ENCODE data around the gene CRLF2. TPM values are rescaled to one million over a fixed set of nuclear protein-coding genes. Genes with fewer than 3 reads are reported as not detected.

Gene CRLF2
- total RNA-seq, 2 donors from 2014 or later = not detected

DNA sequence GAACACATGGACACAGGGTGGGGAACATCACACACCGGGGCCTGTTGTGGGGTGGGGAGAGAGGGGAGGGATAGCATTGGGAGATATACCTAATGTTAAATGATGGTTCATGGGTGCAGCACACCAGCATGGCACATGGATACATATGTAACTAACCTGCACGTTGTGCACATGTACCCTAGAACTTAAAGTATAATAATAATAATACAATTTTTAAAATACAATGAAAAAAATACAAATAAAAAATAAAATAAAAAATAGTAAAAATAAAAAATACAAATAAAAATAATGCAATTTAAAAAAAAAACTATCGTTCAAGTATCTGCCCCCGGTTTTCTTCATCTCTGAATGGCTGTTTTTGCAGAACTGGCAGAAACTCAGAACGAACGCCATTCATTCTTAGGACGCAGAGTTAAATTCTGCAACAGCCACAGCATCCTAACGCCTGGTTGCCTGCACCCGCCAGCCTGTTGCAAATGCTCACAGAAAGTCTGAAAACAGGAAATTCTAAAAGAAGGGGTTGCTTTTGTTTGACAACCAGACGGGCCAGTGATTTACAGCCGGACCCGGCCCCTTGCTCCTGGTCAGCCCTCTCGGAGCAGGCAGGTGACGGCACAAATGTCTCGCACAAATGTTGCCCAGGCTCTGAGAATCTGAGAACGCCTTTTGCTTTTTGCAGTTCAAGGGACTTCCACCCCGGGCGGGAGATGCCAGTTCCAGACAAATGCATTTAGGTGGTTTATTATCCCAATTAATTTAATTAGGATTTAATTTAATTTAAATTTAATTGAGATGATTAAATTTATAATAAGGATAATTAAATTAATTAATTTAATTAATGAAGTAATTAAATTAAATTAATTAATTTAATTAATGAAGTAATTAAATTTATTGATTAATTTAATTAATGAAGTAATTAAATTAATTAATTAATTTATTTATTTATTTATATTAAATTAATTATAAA is 47.8 kb downstream of the CRLF2 start:
- no peak overlapping the region for H3K9ac ChIP-seq (ENCODE audit: extremely low read depth, low read length, poor library complexity, severe bottlenecking)
- DNase-seq = peak; percentile 58
- Mint-ChIP-seq H3K27me3 (ENCODE audit: insufficient read depth) (peaks cover 2% of the 10 kb centered on the region), H3K4me1 (peaks cover 8% of the 10 kb centered on the region), H3K9me3 (peaks cover 13% of the 10 kb centered on the region), H3K36me3 (ENCODE audit: low read depth) (peaks cover 2% of the 10 kb centered on the region), H3K27ac (no peak overlapping the region), H3K4me3 (no peak overlapping the region)
- TF ChIP-seq, protein P1, sequence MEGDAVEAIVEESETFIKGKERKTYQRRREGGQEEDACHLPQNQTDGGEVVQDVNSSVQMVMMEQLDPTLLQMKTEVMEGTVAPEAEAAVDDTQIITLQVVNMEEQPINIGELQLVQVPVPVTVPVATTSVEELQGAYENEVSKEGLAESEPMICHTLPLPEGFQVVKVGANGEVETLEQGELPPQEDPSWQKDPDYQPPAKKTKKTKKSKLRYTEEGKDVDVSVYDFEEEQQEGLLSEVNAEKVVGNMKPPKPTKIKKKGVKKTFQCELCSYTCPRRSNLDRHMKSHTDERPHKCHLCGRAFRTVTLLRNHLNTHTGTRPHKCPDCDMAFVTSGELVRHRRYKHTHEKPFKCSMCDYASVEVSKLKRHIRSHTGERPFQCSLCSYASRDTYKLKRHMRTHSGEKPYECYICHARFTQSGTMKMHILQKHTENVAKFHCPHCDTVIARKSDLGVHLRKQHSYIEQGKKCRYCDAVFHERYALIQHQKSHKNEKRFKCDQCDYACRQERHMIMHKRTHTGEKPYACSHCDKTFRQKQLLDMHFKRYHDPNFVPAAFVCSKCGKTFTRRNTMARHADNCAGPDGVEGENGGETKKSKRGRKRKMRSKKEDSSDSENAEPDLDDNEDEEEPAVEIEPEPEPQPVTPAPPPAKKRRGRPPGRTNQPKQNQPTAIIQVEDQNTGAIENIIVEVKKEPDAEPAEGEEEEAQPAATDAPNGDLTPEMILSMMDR (conservative IDR thresholded peaks at IDR 0.05) = no peak
- no peak overlapping the region for H3K4me3 ChIP-seq (ENCODE audit: low read length)
- H3K9me3 ChIP-seq (ENCODE audit: control insufficient read depth, low read length) = peaks cover 12% of the 10 kb centered on the region
- WGBS, 2 experiments (ENCODE audit: insufficient coverage in 1 of 2, insufficient read length in 1 of 2) = 78 to 89% methylated on average over 11 to 15 of the region's 18 CpGs
- peaks cover 3% of the 10 kb centered on the region for H3K27me3 ChIP-seq (ENCODE audit: control insufficient read depth, insufficient read depth, low read length, poor library complexity, severe bottlenecking)
- no peaks in the 10 kb centered on the region for H3K36me3 ChIP-seq (ENCODE audit: control insufficient read depth, insufficient read depth, low read length)
- H3K27ac ChIP-seq (ENCODE audit: low read depth, low read length) = no peak overlapping the region
- H3K4me1 ChIP-seq (ENCODE audit: control insufficient read depth, insufficient read depth, low read length) = no peaks in the 10 kb centered on the region

DNA sequence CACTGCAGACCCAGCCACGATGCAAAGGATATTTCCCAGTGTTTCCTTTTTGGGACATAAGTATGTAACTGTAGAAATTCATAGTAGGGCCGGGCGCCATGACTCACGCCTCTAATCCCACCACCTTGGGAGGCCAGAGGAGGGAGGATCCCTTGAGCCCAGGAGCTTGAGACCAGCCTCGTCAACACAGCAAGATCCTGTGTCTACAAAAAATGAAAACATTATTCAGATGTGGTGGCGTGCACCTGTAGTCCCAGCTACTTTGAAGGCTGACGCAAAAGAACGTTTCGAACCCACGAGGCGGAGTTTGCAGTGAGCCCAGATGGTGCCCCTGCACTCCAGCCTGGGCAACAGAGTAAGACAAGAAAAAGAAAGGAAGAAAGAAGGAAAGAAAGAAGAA is 49.2 kb downstream of the CRLF2 start:
- Histone ChIP-seq H3K36me3 (ENCODE audit: control insufficient read depth, insufficient read depth, low read length) (no peaks in the 10 kb centered on the region), H3K9ac (ENCODE audit: extremely low read depth, low read length, poor library complexity, severe bottlenecking) (no peak overlapping the region), H3K27me3 (ENCODE audit: control insufficient read depth, insufficient read depth, low read length, poor library complexity, severe bottlenecking) (peaks cover 7% of the 10 kb centered on the region), H3K27ac (ENCODE audit: low read depth, low read length) (no peak overlapping the region), H3K4me1 (ENCODE audit: control insufficient read depth, insufficient read depth, low read length) (no peaks in the 10 kb centered on the region), H3K4me3 (ENCODE audit: low read length) (no peak overlapping the region), H3K9me3 (ENCODE audit: control insufficient read depth, low read length) (peaks cover 15% of the 10 kb centered on the region)
- H3K27me3 Mint-ChIP-seq (ENCODE audit: insufficient read depth) = peaks cover 2% of the 10 kb centered on the region
- DNase-seq = peak; percentile 28
- no peaks in the 10 kb centered on the region for H3K36me3 Mint-ChIP-seq (ENCODE audit: low read depth)
- WGBS, 2 experiments (ENCODE audit: insufficient coverage in 1 of 2, insufficient read length in 1 of 2) = 80 to 87% methylated on average over 9 to 11 of the region's 11 CpGs
- peaks cover 8% of the 10 kb centered on the region for H3K4me1 Mint-ChIP-seq
- H3K9me3 Mint-ChIP-seq = peaks cover 15% of the 10 kb centered on the region
- H3K27ac Mint-ChIP-seq = no peak overlapping the region
- TF ChIP-seq, protein P1 (conservative IDR thresholded peaks at IDR 0.05) = no peak
- H3K4me3 Mint-ChIP-seq = no peak overlapping the region

- peak; percentile 26 for DNase-seq
Measured at GRCh38 chrX:1162119-1162916, 50.1 kb downstream of the CRLF2 start.

More at GRCh38 chrX:1162119-1162916, 50.1 kb downstream of the CRLF2 start:
- Histone ChIP-seq H3K9me3 (ENCODE audit: control insufficient read depth, low read length) (peaks cover 15% of the 10 kb centered on the region), H3K27me3 (ENCODE audit: control insufficient read depth, insufficient read depth, low read length, poor library complexity, severe bottlenecking) (peaks cover 7% of the 10 kb centered on the region), H3K36me3 (ENCODE audit: control insufficient read depth, insufficient read depth, low read length) (no peaks in the 10 kb centered on the region), H3K27ac (ENCODE audit: low read depth, low read length) (no peak overlapping the region), H3K9ac (ENCODE audit: extremely low read depth, low read length, poor library complexity, severe bottlenecking) (no peak overlapping the region), H3K4me1 (ENCODE audit: control insufficient read depth, insufficient read depth, low read length) (no peaks in the 10 kb centered on the region), H3K4me3 (ENCODE audit: low read length) (no peak overlapping the region)
- 84 to 96% methylated on average over 7 to 10 of the region's 10 CpGs for WGBS, 2 experiments (ENCODE audit: insufficient coverage in 1 of 2, insufficient read length in 1 of 2)
- Mint-ChIP-seq H3K4me3 (no peak overlapping the region), H3K4me1 (peaks cover 5% of the 10 kb centered on the region), H3K9me3 (peaks cover 15% of the 10 kb centered on the region), H3K27me3 (ENCODE audit: insufficient read depth) (peaks cover 2% of the 10 kb centered on the region), H3K27ac (no peak overlapping the region), H3K36me3 (ENCODE audit: low read depth) (no peaks in the 10 kb centered on the region)
- TF ChIP-seq, protein P1 (conservative IDR thresholded peaks at IDR 0.05) = no peak

Measured in endodermal cell (in vitro differentiated cells).